H9 (cell line): ENCODE measurements around the gene RNF149. TPM values are rescaled to one million over a fixed set of nuclear protein-coding genes. Genes with fewer than 3 reads are reported as not detected.

Experiments used
- DNase-seq: peaks from one replicate; pipeline ENCODE4 v3.0.0-alpha.2; 2017
- H2AFZ ChIP-seq: one replicate; pipeline ENCODE4 v1.6.1; 2013; ENCODE audit warnings: mild to moderate bottlenecking, low read length, control low read depth, moderate library complexity
- H2AK5ac ChIP-seq: 2 replicates; pipeline ENCODE4 v1.6.1; 2013; ENCODE audit warnings: low read length, control low read depth, mixed read lengths; ENCODE audit not compliant: insufficient read length
- H2BK120ac ChIP-seq: one replicate; pipeline ENCODE4 v1.6.1; 2013; ENCODE audit warnings: low read depth, mild to moderate bottlenecking, low read length, control low read depth, inconsistent platforms; ENCODE audit not compliant: poor library complexity, severe bottlenecking
- H2BK12ac ChIP-seq: 2 replicates; pipeline ENCODE4 v1.6.1; 2013; ENCODE audit warnings: low read length, control low read depth, mixed read lengths, low read depth; ENCODE audit not compliant: insufficient read length
- H2BK15ac ChIP-seq: 2 replicates; pipeline ENCODE4 v1.6.1; 2013; ENCODE audit warnings: low read depth, low read length, control low read depth
- H2BK20ac ChIP-seq: one replicate; pipeline ENCODE4 v1.6.1; 2013; ENCODE audit warnings: low read depth, mild to moderate bottlenecking, low read length, control low read depth, inconsistent platforms; ENCODE audit not compliant: poor library complexity, severe bottlenecking
- H2BK5ac ChIP-seq: 2 replicates; pipeline ENCODE4 v1.6.1; 2013; ENCODE audit warnings: low read length, control low read depth, mixed read lengths; ENCODE audit not compliant: insufficient read length
- H3K14ac ChIP-seq: 2 replicates; pipeline ENCODE4 v1.6.1; 2013; ENCODE audit warnings: low read length, control low read depth; ENCODE audit not compliant: insufficient read depth
- H3K18ac ChIP-seq: 2 replicates; pipeline ENCODE4 v1.6.1; 2013; ENCODE audit warnings: low read depth, mild to moderate bottlenecking, mixed read lengths, low read length, control low read depth; ENCODE audit not compliant: insufficient read length
- H3K23ac ChIP-seq: 2 replicates; pipeline ENCODE4 v1.6.1; 2013; ENCODE audit warnings: low read length, control low read depth, mixed read lengths, low read depth; ENCODE audit not compliant: insufficient read length
- H3K23me2 ChIP-seq: 2 replicates; pipeline ENCODE4 v1.6.1; 2013; ENCODE audit warnings: low read depth, mild to moderate bottlenecking, mixed read lengths, low read length, control low read depth; ENCODE audit not compliant: insufficient read length, poor library complexity, severe bottlenecking
- H3K27ac ChIP-seq: 2 replicates; pipeline ENCODE4 v1.5.1; 2013; ENCODE audit warnings: low read length, control low read depth, mixed read lengths, low read depth; ENCODE audit not compliant: insufficient read length
- H3K27me3 ChIP-seq: 2 replicates; pipeline ENCODE4 v1.6.1; 2013; ENCODE audit warnings: low read length, control low read depth, inconsistent platforms; ENCODE audit not compliant: insufficient read depth
- H3K4ac ChIP-seq: 2 replicates; pipeline ENCODE4 v1.6.1; 2013; ENCODE audit warnings: low read depth, mild to moderate bottlenecking, control low read depth, inconsistent platforms, low read length, moderate library complexity
- H3K4me1 ChIP-seq: 2 replicates; pipeline ENCODE4 v1.6.1; 2013; ENCODE audit warnings: low read length, control low read depth, inconsistent platforms; ENCODE audit not compliant: insufficient read depth
- H3K4me2 ChIP-seq: 2 replicates; pipeline ENCODE4 v1.6.1; 2013; ENCODE audit warnings: low read length, control low read depth, mixed read lengths; ENCODE audit not compliant: insufficient read length, insufficient read depth
- H3K56ac ChIP-seq: 2 replicates; pipeline ENCODE4 v1.6.1; 2013; ENCODE audit warnings: low read depth, mild to moderate bottlenecking, mixed read lengths, low read length, control low read depth; ENCODE audit not compliant: insufficient read length
- H3K79me1 ChIP-seq: 2 replicates; pipeline ENCODE4 v1.6.1; 2013; ENCODE audit warnings: low read depth, mild to moderate bottlenecking, moderate library complexity, low read length, control low read depth, inconsistent platforms; ENCODE audit not compliant: insufficient read depth, poor library complexity, severe bottlenecking
- H3K79me2 ChIP-seq: 2 replicates; pipeline ENCODE4 v1.6.1; 2013; ENCODE audit warnings: low read length, control low read depth, inconsistent platforms; ENCODE audit not compliant: insufficient read depth
- H3K9ac ChIP-seq: 2 replicates; pipeline ENCODE4 v1.6.1; 2013; ENCODE audit warnings: low read length, control low read depth, mixed read lengths; ENCODE audit not compliant: insufficient read length; ENCODE audit errors: extremely low read depth
- H3K9me3 ChIP-seq: one replicate; pipeline ENCODE4 v1.6.1; 2013; ENCODE audit warnings: low read depth, low read length, inconsistent platforms; ENCODE audit not compliant: control insufficient read depth
- H3T11ph ChIP-seq: one replicate; pipeline ENCODE4 v1.6.1; 2013; ENCODE audit warnings: mild to moderate bottlenecking, low read length, control low read depth, inconsistent platforms
- H4K20me1 ChIP-seq: one replicate; pipeline ENCODE4 v1.6.1; 2013; ENCODE audit not compliant: control insufficient read depth, insufficient read length, insufficient read depth
- H4K5ac ChIP-seq: 2 replicates; pipeline ENCODE4 v1.6.1; 2013; ENCODE audit warnings: low read depth, mild to moderate bottlenecking, mixed read lengths, low read length, control low read depth; ENCODE audit not compliant: insufficient read length
- H4K8ac ChIP-seq: replicated peaks from 2 replicates; pipeline ENCODE4 v1.6.1; 2013; ENCODE audit warnings: low read length, control low read depth, mixed read lengths, low read depth; ENCODE audit not compliant: insufficient read length
- H4K91ac ChIP-seq: 2 replicates; pipeline ENCODE4 v1.6.1; 2013; ENCODE audit warnings: low read depth, mild to moderate bottlenecking, moderate library complexity, mixed read lengths, low read length, control low read depth; ENCODE audit not compliant: insufficient read length
- H3K27ac Mint-ChIP-seq, 3 experiments: 2 replicates in 2 of 3; 3 replicates in 1 of 3; pipeline ENCODE4 v1.8.0; 2020 to 2021; ENCODE audit warnings: mixed read lengths in 3 of 3, mild to moderate bottlenecking in 1 of 3, moderate library complexity in 1 of 3
- H3K27me3 Mint-ChIP-seq: 2 replicates; pipeline ENCODE4 v1.8.0; 2021; ENCODE audit warnings: low read depth, mild to moderate bottlenecking, moderate library complexity, mixed read lengths
- H3K36me3 Mint-ChIP-seq, 3 experiments: 2 replicates in 2 of 3; 3 replicates in 1 of 3; pipeline ENCODE4 v1.8.0; 2020 to 2021; ENCODE audit warnings: low read depth in 3 of 3, mixed read lengths in 3 of 3; ENCODE audit not compliant: insufficient read depth in 1 of 3
- H3K4me1 Mint-ChIP-seq, 2 experiments: 2 replicates each; pipeline ENCODE4 v1.8.0; 2020; ENCODE audit warnings: mixed read lengths in 2 of 2
- H3K4me3 Mint-ChIP-seq, 2 experiments: 2 replicates in 1 of 2; 3 replicates in 1 of 2; pipeline ENCODE4 v1.8.0; 2020 to 2021; ENCODE audit warnings: mild to moderate bottlenecking in 2 of 2, mixed read lengths in 2 of 2, moderate library complexity in 1 of 2
- H3K9me3 Mint-ChIP-seq, 2 experiments: 2 replicates in 1 of 2; 3 replicates in 1 of 2; pipeline ENCODE4 v1.8.0; 2020; ENCODE audit warnings: mild to moderate bottlenecking in 2 of 2, mixed read lengths in 2 of 2, moderate library complexity in 1 of 2
- WGBS: extraction: QIAGEN DNeasy Blood & Tissue Kit; methylation state at CpG from one replicate; pipeline ENCODE4 v1.1.7; 2013; ENCODE audit warnings: missing lambda C conversion rate, low lambda C conversion rate, mixed read lengths; ENCODE audit not compliant: insufficient read length; ENCODE audit errors: extremely low coverage; 5-methylcytosine and 5-hydroxymethylcytosine counted together
- total RNA-seq: library from RNA; stranded (reverse); gene quantifications from 2 replicates; pipeline ENCODE4 v1.2.1, GENCODE V29; 2021
- TF ChIP-seq, protein P1 (sequence below): fragments of 200-600 bp; sonication (generic); conservative IDR thresholded peaks from 3 replicates; pipeline ENCODE4 v1.8.0; 2021; ENCODE audit warnings: antibody characterized with exemption, mild to moderate bottlenecking

Gene RNF149
- total RNA-seq, 1 experiment from 2014 or later: 18.0 TPM

DNA sequence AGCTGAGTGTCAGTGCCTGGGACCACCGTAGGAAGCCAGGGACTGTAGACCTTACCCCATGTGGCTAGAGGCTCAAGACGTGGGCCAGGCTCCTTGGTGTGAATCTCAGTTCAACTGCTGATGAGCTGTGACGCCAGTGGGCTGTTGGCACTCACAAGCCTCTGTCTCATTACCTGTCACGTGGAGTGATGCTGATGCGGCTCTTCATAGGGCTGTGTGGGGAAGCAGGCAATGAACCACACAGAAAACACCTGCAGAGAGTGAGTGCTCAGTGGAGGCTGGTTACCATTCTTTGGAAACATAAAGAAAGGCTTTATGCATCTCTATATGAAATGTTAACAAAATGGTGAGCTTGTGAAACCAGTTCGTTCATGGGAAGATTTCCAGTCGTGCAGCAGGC lies 42.7 kb upstream of the RNF149 start:
- Histone ChIP-seq H4K20me1 (no peaks in the 10 kb centered on the region), H3K23me2 (no peaks in the 10 kb centered on the region), H2BK20ac (no peak overlapping the region), H4K5ac (no peak overlapping the region), H2AFZ (no peak overlapping the region), H3K9ac (no peak overlapping the region), H3K27ac (no peak overlapping the region), H3K56ac (no peak overlapping the region), H3K27me3 (no peaks in the 10 kb centered on the region), H4K8ac (no peak overlapping the region), H3K4me1 (no peaks in the 10 kb centered on the region), H3K79me1 (no peaks in the 10 kb centered on the region), H2AK5ac (no peak overlapping the region), H3T11ph (no peak overlapping the region), H3K14ac (no peak overlapping the region), H2BK15ac (no peak overlapping the region), H2BK120ac (no peak overlapping the region), H3K4me2 (no peak overlapping the region), H3K4ac (no peak overlapping the region), H4K91ac (no peak overlapping the region), H2BK5ac (no peak overlapping the region), H3K18ac (no peak overlapping the region), H2BK12ac (no peak overlapping the region), H3K79me2 (no peaks in the 10 kb centered on the region), H3K23ac (no peak overlapping the region), H3K9me3 (no peaks in the 10 kb centered on the region)
- no peak for DNase-seq
- Mint-ChIP-seq H3K4me3 (no peak overlapping the region), H3K27me3 (peaks cover 3% of the 10 kb centered on the region; the same call in 1 of the 2 replicates), H3K27ac (no peak overlapping the region), H3K9me3 (no peaks in the 10 kb centered on the region), H3K36me3 (no peaks in the 10 kb centered on the region), H3K4me1 (peaks cover 6 to 9% of the 10 kb centered on the region in 2 experiments; a peak in 2 of 4 replicates)
- TF ChIP-seq, protein P1, sequence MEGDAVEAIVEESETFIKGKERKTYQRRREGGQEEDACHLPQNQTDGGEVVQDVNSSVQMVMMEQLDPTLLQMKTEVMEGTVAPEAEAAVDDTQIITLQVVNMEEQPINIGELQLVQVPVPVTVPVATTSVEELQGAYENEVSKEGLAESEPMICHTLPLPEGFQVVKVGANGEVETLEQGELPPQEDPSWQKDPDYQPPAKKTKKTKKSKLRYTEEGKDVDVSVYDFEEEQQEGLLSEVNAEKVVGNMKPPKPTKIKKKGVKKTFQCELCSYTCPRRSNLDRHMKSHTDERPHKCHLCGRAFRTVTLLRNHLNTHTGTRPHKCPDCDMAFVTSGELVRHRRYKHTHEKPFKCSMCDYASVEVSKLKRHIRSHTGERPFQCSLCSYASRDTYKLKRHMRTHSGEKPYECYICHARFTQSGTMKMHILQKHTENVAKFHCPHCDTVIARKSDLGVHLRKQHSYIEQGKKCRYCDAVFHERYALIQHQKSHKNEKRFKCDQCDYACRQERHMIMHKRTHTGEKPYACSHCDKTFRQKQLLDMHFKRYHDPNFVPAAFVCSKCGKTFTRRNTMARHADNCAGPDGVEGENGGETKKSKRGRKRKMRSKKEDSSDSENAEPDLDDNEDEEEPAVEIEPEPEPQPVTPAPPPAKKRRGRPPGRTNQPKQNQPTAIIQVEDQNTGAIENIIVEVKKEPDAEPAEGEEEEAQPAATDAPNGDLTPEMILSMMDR: no peak
- no CpG with 5 or more reads among the region's 7 CpGs for WGBS
